GM18858 (cell line): ENCODE data around the gene TCEA2.
"Not testable (repeated sequence)": the region's sequence is repeated elsewhere in the genome, so short reads cannot be mapped to it uniquely, and the experiment has no call there.

Experiments used
- ATAC-seq: cut with Tn5 transposase; IDR thresholded peaks from one replicate; pipeline ENCODE4 v1.9.1; 2021; ENCODE audit not compliant: unreplicated experiment

The TCEA2 gene

GRCh38 chr20:64106435-64106961 is 43.5 kb downstream of the TCEA2 start:
- no peak for ATAC-seq

- no peak for ATAC-seq
These were observed 44.2 kb downstream of the TCEA2 start, which contains the start of gene NPBWR2 for GRCh38 chr20:64106981-64107735. Gene NPBWR2, minus strand, starts transcription at chr20:64107565. Its CDS starts 734 bp downstream, at chr20:64106831.

GRCh38 chr20:64107736-64108457 is 44.9 kb downstream of the TCEA2 start:
- no peak for ATAC-seq

DNA sequence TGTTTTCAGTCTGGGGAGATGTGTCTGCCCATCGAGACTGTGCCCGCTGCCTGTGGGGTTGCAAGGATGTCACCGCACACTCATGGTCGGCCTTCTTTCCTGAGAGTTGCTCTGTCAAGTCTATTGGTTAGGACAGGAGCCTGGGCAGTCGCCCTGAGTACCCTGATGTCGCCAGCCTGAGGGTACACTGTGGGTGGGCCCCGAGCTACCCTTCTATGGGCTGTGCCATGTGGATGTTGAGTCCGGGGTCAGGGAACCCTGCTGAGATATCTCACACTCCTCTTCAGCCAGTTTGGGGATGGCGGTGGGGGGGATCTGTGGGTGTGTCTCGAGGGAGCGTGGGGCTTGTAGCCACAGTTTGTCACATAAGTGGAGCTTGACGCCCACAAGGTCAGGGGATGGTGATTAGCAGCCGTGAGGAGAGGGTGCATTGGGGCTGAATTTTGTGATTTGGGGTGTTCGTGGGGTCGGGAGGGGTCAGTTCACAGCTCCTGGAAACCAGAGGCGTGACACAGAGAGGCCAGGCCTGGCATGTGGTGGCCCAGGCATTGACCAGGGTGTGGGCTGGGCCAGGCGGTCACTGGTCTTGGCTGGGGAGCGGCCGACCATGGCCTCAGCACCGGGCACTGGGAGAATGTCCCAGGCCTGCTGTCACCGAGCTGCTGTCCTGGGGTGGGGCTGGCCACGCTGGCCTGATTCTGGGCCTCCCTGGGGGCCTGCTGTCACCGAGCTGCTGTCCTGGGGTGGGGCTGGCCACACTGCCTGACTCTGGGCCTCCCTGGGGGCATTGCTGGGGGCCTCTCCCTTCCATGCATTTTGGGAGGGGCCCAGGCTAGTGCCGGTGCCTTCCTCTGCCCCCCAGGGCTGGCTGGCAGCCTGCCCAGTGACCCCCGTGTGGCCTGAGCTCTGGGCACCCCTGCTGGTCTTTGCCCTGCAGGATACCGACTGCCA is 46.0 kb downstream of the TCEA2 start:
- no peak for ATAC-seq

DNA sequence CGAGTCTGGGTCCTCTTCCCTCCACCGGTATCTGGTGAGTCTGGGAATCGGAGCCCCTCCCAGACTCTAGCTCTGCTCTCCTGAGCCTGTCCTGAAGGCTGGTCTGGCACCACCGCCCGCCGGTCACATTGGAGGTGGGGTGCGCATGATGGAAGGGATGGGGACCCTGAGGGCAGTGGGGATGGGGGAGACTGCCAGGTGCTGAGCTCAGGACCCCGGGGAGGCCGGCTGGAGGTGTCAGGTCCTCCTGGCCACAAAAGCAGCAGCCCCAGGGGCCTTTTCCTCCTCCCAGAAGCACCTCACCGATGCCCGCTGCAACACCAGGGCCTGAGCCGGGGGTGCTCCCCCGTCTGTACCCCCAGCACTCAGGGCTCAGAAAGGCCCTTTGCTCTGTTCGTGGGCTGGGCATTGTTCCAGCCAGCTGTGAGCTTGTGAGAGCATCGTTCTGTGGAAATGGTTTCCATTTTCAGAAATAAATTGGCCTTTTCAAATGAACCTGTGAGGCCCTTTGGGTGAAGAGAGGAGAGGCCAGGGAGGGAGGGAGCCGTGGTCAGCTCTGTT is 46.9 kb downstream of the TCEA2 start:
- ATAC-seq: no peak

DNA sequence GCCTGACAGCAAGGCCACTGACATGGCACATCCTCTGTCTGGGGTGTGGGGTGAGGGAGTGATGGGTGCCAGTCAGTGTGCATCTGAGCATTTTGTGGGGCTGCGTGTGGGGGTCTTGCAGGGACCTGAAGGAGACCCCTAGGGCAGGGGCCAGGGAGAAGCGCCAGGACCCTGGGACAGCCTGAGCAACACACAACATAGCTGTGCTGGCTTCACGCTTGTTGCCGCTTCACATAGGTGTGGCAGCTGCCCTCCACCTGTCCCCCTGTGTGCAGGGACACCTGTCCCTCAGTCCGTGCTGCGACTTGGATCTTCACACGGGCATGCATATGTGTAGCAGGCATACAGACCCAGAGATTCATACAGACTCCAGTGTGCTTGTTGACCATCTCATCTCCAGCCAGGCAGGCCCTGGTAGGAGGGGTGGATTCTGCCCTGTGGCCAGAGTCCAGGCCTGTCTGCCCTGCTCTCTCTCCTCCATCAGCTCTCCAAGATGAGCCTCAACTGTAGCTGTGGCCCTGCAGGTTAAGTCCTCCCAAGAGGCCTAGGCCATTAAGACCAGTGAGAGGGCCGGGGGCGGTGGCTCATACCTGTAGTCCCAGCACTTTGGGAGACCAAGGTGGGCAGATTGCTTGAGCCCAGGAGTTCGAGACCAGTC is 47.5 kb downstream of the TCEA2 start:
- ATAC-seq: no peak

- ATAC-seq: no peak
These were observed 49.0 kb downstream of the TCEA2 start for GRCh38 chr20:64111841-64112641.

DNA sequence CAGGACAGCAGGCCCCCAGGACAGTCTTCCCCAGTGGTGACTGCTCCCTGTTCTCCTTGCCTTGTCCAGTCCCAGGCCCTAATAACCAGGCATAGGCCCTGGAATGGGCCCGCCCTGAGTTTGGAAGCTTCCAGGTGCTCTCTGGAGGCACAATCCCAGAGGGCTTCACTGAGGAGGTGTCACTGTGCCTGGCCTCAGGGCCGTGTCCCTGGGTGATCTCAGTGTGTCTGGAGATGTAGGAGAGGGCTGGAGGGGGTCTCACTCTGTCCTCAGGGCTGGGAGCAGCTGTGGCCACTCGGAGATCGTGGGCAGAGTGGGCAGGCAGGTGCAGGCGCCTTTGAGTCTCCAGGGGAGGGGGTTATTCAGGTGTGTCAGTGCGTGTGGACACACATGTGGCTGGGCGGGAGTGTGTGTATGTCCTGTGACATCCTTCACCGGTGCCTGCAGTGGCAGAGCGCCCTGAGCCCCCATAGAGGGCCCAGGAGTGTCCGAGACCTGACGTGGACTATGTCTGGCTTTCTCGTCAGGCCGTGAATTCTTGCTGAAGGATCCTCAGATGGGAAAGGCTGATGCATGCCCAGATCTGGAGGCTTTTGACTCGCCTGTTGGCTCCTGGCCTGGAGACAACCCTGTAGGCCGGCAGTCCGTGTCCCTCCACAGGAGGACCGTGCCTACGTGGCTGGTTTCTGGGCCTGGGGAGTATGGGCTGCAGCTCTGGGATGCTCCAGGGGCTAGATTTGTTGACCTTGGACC is 49.9 kb downstream of the TCEA2 start:
- ATAC-seq: no peak

DNA sequence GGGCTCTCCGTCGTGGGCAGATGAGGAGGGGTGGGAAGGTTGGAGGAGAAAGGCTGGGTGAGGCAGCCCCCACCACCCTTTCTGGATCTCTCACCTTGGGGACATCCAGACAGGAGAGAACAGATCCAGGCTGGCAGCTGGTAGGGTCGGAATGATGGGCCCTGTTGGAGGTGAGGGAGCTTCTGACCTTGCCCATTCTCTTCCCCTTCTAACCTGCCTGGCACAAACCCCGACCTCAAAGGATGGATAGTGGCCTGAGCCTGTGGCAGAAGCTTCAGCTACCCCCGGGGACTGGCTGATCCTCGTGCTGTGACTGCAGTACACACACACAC is 50.4 kb downstream of the TCEA2 start:
- no peak for ATAC-seq

- no peak for ATAC-seq
These were observed 50.9 kb downstream of the TCEA2 start for GRCh38 chr20:64113796-64114355.

DNA sequence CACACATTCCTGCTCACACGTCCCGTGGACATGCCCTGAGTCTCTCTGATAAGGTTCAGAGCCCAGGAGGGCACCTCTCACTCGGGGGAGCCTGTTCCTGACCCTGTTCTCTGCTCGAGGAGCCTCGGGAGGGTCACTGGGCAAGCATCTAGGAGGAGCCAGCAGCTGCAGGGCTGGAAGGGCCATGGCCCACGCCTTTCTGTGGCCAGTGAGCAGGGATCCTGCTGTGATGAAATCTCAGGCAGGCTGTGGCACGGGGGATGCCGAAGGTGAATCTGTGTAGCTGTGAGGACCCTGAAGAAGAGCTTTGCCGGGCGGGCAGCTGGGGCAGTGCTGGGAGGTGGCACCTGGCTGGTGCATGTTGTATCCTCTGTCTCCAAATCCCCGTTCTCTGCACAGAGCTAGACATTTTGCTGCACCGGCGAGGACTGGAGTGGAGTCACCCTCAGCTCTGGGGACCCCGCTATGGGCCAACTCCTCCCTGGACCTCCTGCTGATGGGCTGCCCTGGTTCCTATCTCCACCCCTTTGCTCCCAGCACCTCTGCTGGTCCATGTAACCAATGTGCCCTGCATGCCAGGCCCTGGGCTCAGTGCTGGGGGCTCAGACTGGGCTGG is 51.5 kb downstream of the TCEA2 start:
- no peak for ATAC-seq

GRCh38 chr20:64115171-64115911 is 52.3 kb downstream of the TCEA2 start:
- no peak for ATAC-seq

DNA sequence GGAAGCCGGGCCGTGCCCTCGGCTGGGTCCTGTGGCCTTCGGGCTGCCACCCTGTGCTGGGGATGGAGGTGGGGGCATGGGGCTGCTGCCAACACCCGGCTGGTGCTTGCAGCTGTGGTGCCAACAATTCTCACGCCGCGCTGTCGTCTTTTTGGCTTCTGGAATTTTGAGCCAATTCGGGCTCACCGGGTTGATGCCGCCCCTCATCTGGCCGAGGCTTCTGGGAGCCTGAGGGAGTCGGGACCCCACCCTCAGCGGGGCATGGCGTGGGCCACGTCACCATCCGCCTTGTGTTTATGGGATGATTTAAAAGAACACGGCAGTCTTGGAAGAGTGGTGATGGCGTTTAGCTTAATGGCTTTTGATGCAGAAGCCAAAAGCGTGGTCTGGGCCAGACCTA is 53.0 kb downstream of the TCEA2 start:
- ATAC-seq: no peak

DNA sequence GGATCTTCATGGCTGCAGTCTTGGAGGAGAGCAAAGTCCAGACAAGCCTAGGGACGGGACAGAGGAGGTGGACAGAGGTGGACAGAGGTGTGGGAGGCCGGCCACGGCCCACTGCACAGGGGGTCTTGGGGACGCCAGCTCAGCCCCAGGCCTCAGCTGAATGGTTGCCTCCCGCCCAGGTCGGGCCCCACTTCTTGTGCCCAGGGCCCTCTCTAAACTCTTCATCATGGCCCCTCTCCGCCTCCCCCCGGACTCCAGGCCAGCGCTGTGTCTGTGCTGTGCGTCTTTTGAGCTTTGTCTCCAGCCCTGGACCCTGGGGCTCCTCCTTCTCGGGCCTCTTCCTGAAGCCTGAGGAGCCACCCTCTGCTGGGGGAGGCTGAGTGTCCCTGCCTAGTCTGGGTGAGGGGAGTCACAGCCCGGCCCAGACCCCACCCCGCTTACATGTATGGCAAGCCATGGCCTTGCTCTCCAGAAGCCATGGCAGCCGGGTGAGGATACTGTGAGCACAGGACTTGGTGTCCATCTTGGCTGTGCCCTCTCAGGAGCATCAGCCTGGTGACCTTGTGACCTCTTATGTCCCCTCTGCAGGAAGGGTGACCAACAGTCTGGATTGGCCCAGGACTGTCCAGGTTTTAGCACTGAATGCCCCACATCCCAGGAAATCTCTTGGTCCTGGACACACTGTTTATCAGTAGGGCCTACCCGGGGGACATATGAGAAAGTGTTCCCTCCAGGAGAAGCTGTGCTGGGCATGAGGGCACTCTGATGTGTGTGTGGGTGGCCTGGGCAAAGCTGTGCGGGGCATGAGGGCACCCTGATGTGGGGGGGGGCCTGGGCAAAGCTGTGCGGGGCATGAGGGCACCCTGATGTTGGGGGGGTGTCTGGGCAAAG is 53.8 kb downstream of the TCEA2 start:
- no peak for ATAC-seq

GRCh38 chr20:64117432-64117777 is 54.4 kb downstream of the TCEA2 start:
- ATAC-seq: not testable (repeated sequence)

DNA sequence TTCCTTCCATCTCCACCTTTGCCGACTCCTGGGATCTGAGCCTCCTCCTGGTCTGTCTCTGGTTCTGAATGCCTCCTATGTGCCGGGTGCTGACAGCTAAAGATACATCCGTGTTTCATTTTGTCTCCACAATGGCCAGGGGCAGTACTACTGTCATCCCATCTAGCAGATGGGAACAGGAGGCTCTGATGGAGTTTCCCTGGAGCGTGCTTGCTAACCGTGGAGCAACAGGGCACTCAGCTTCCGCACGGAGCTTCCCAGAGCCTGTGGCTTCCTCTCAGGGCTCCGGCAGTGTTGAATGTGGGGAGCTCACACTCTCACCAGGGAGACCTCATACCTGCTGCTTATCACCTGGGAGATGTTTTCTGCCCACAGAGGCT is 56.3 kb downstream of the TCEA2 start:
- no peak for ATAC-seq
